Activated naive CD4-positive, alpha-beta T cell treated with anti-CD3 and anti-CD28 coated beads, Interleukin-2, amount 50 U/mL, for 16 hours (primary cell): ENCODE results near the gene C1orf185.
"Not testable (repeated sequence)": the region's sequence is repeated elsewhere in the genome, so short reads cannot be mapped to it uniquely, and the experiment has no call there.

ENCODE experiments used
- DNase-seq: peaks from one replicate; pipeline ENCODE4 v3.0.0-alpha.2; 2020

C1orf185 gene

GRCh38 chr1:51139474-51139873 lies 37.4 kb downstream of the C1orf185 start:
- no peak for DNase-seq

GRCh38 chr1:51147394-51147793 lies 45.4 kb downstream of the C1orf185 start:
- DNase-seq, result no peak

- DNase-seq, result no peak
These were observed 52.7 kb downstream of the C1orf185 start for GRCh38 chr1:51154776-51155175.

GRCh38 chr1:51156752-51157151 lies 54.7 kb downstream of the C1orf185 start:
- no peak for DNase-seq

GRCh38 chr1:51157395-51157794 lies 55.4 kb downstream of the C1orf185 start:
- no peak for DNase-seq

- DNase-seq, result no peak
These were observed 56.2 kb downstream of the C1orf185 start for GRCh38 chr1:51158263-51158662.

- DNase-seq, result not testable (repeated sequence)
These were observed 60.5 kb downstream of the C1orf185 start for GRCh38 chr1:51162560-51162959.

GRCh38 chr1:51165540-51165939 lies 63.5 kb downstream of the C1orf185 start:
- no peak for DNase-seq

- no peak for DNase-seq
These were observed 66.3 kb downstream of the C1orf185 start for GRCh38 chr1:51168266-51168845.

- DNase-seq, result no peak
These were observed 66.9 kb downstream of the C1orf185 start for GRCh38 chr1:51168936-51169335.

GRCh38 chr1:51170342-51170741 lies 68.3 kb downstream of the C1orf185 start:
- no peak for DNase-seq

- no peak for DNase-seq
These were observed 70.8 kb downstream of the C1orf185 start for GRCh38 chr1:51172811-51173210.

- DNase-seq, result no peak
These were observed 73.2 kb downstream of the C1orf185 start for GRCh38 chr1:51175278-51175677.

GRCh38 chr1:51177988-51178387 lies 76.0 kb downstream of the C1orf185 start:
- not testable (repeated sequence) for DNase-seq

GRCh38 chr1:51188230-51188629 lies 86.2 kb downstream of the C1orf185 start:
- no peak for DNase-seq

GRCh38 chr1:51189421-51190073 lies 87.5 kb downstream of the C1orf185 start:
- DNase-seq, result peak; percentile 29

GRCh38 chr1:51190961-51191360 lies 88.9 kb downstream of the C1orf185 start:
- DNase-seq, result no peak

GRCh38 chr1:51192213-51192843 lies 90.3 kb downstream of the C1orf185 start:
- DNase-seq, result peak; percentile 54

- no peak for DNase-seq
These were observed 91.5 kb downstream of the C1orf185 start for GRCh38 chr1:51193564-51193963.
